GM12801 (cell line): Measurements from ENCODE around the gene HTR3D.

Source experiments
- CTCF ChIP-seq: IDR thresholded peaks from one replicate; pipeline ENCODE4 v1.5.1; 2011; ENCODE audit warnings: control low read depth; ENCODE audit not compliant: insufficient read length; ENCODE audit errors: extremely low read depth

The HTR3D gene

GRCh38 chr3:184067573-184068055, 36.1 kb downstream of the HTR3D start:
- no peak for TF ChIP-seq CTCF

DNA sequence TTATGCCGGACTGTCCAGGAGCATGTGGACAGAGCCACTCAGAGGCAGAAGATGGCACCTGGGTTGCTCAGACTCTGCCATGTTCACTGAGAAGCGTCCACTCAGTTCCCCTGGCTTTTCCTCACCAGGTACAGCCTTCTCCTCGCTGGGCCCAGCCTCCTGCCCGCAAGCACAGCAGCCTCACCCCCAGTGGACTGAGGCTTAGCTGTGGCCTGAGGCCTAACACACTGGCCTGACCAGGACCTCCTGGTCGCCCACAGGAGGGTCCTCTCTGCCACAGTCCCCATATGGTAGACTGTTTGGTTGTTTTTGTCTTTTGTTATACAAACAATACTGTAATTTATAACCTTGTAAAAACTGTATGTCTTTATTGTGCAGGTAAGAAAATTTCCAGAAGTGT, 36.8 kb downstream of the HTR3D start:
- TF ChIP-seq CTCF = no peak

- no peak for TF ChIP-seq CTCF
Measured at GRCh38 chr3:184073621-184074020, 42.1 kb downstream of the HTR3D start.

DNA sequence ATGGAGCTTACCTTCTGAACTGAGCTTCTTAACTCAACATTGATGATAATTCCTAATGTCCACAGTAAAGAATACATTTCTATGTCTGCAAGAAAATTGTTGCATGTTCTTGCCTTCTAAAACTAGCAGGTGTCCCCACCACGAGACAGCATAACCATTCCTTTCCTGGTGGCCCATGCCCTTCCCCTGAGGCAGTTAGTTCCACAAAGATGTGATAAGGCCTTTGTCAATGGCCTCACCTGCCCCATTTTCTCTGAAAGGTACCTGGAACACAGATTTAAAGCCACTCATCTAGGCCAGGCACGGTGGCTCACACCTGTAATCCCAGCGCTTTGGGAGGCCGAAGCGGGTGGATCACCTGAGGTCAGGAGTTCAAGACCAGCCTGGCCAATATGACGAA, 44.4 kb downstream of the HTR3D start:
- TF ChIP-seq CTCF = no peak

- no peak for TF ChIP-seq CTCF
Measured at GRCh38 chr3:184077881-184078280, 46.3 kb downstream of the HTR3D start.

- TF ChIP-seq CTCF = no peak
Measured at GRCh38 chr3:184078851-184079250, 47.3 kb downstream of the HTR3D start.

DNA sequence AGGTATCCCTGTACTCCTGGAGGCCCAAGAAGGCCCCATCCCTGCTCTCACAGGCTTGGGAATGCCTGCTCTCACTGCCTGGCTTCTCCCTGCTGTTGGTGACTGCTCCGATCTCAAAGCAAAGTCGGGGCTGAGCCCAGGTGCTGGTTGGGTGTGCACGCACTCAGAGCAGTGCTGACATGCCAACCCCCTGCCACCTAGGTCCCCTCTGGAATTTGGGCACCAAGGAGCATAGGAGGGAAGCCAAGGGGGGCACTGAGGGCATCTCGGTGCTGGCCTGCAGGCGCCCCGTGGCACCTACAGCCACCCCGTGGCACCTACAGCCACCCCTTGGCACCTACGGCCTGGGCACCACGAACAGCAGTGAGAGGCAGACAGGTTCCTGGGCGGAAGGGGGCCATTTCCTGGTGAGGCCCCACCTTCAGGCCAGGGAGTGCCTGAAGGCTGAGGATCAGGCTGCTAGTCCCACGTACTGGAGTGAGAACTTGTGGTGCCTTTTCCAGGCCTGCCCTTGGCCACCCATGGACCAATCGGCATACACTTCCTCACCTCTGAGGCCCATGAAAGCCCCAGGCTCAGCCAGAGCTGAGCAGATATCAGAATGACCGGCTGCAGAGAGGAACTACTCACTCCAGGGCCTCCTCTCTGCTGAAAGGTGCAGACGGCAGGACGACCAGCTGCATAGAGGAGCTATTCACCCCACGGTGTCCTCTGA, 49.7 kb downstream of the HTR3D start:
- no peak for TF ChIP-seq CTCF
